ENCODE measurements around the gene BTN1A1.
A peak's percentile ranks its signal among the peaks of the same experiment; 100 is the strongest.
"Not testable (repeated sequence)": the region's sequence is repeated elsewhere in the genome, so short reads cannot be mapped to it uniquely, and the experiment has no call there.

BTN1A1 gene

GRCh38 chr6:26545627-26546026, 45.5 kb downstream of the BTN1A1 start:
- Histone ChIP-seq H3K9ac (ENCODE audit: low read length) (no peak overlapping the region), H3F3A (ENCODE audit: insufficient read depth) (peaks cover 29% of the 10 kb centered on the region), H2AFZ (ENCODE audit: low read depth, low read length, severe bottlenecking) (no peak overlapping the region), H3K4me2 (ENCODE audit: low read depth, low read length, poor library complexity, severe bottlenecking) (no peak overlapping the region), H4K20me1 (ENCODE audit: low read depth, low read length) (no peaks in the 10 kb centered on the region), H3K79me2 (ENCODE audit: insufficient read depth, low read length) (peaks cover 37% of the 10 kb centered on the region), H3K27me3 (ENCODE audit: low read length) (no peaks in the 10 kb centered on the region), H3K36me3 (ENCODE audit: low read length) (peaks cover 35% of the 10 kb centered on the region), H3K4me3 (ENCODE audit: insufficient read depth, low read length, poor library complexity, severe bottlenecking) (no peak overlapping the region), H3K9me2 (replicated peaks; ENCODE audit: insufficient read depth, low read length) (no peaks in the 10 kb centered on the region), H3K27ac (ENCODE audit: low read depth, low read length) (no peak overlapping the region), H3K9me3 (ENCODE audit: insufficient read depth, low read length) (no peaks in the 10 kb centered on the region)
- TF ChIP-seq EZH2phosphoT487 (conservative IDR thresholded peaks at IDR 0.05; ENCODE audit: low read length) (no peak), CTCF (IDR thresholded peaks at IDR 0.05; ENCODE audit: insufficient read depth, low read length, poor library complexity, severe bottlenecking) (no peak)

- not testable (repeated sequence) for H3K4me3 ChIP-seq (ENCODE audit: insufficient read depth, low read length, poor library complexity, severe bottlenecking); H3K9me2 ChIP-seq (replicated peaks; ENCODE audit: insufficient read depth, low read length); H2AFZ ChIP-seq (ENCODE audit: low read depth, low read length, severe bottlenecking); H3K27ac ChIP-seq (ENCODE audit: low read depth, low read length); H3K27me3 ChIP-seq (ENCODE audit: low read length); H3K4me2 ChIP-seq (ENCODE audit: low read depth, low read length, poor library complexity, severe bottlenecking); H4K20me1 ChIP-seq (ENCODE audit: low read depth, low read length); H3K9ac ChIP-seq (ENCODE audit: low read length); H3K9me3 ChIP-seq (ENCODE audit: insufficient read depth, low read length)
- Histone ChIP-seq H3K79me2 (ENCODE audit: insufficient read depth, low read length) (peaks cover 21% of the 10 kb centered on the region), H3K36me3 (ENCODE audit: low read length) (peaks cover 30% of the 10 kb centered on the region), H3F3A (ENCODE audit: insufficient read depth) (peaks cover 33% of the 10 kb centered on the region)
Measured at GRCh38 chr6:26547363-26547762, 47.3 kb downstream of the BTN1A1 start.

GRCh38 chr6:26550250-26550993, 50.3 kb downstream of the BTN1A1 start:
- Histone ChIP-seq H2AFZ (ENCODE audit: low read depth, low read length, severe bottlenecking) (peak overlapping the region; percentile 96), H3K79me2 (ENCODE audit: insufficient read depth, low read length) (no peaks in the 10 kb centered on the region), H3K4me2 (ENCODE audit: low read depth, low read length, poor library complexity, severe bottlenecking) (peak overlapping the region; percentile 62), H3K9ac (ENCODE audit: low read length) (peak overlapping the region; percentile 57), H3K27ac (ENCODE audit: low read depth, low read length) (peak overlapping the region; percentile 32), H3K9me2 (replicated peaks; ENCODE audit: insufficient read depth, low read length) (no peaks in the 10 kb centered on the region), H3K9me3 (ENCODE audit: insufficient read depth, low read length) (no peaks in the 10 kb centered on the region), H3F3A (ENCODE audit: insufficient read depth) (peaks cover 54% of the 10 kb centered on the region), H4K20me1 (ENCODE audit: low read depth, low read length) (no peaks in the 10 kb centered on the region), H3K4me3 (ENCODE audit: insufficient read depth, low read length, poor library complexity, severe bottlenecking) (peak overlapping the region; percentile 61), H3K36me3 (ENCODE audit: low read length) (peaks cover 9% of the 10 kb centered on the region), H3K27me3 (ENCODE audit: low read length) (no peaks in the 10 kb centered on the region)
- TF ChIP-seq EZH2phosphoT487 (conservative IDR thresholded peaks at IDR 0.05; ENCODE audit: low read length) (no peak), CTCF (IDR thresholded peaks at IDR 0.05; ENCODE audit: insufficient read depth, low read length, poor library complexity, severe bottlenecking) (no peak)

GRCh38 chr6:26552205-26552604, 52.1 kb downstream of the BTN1A1 start:
- Histone ChIP-seq H3K4me3 (ENCODE audit: insufficient read depth, low read length, poor library complexity, severe bottlenecking) (no peak overlapping the region), H3F3A (ENCODE audit: insufficient read depth) (peaks cover 43% of the 10 kb centered on the region), H3K36me3 (ENCODE audit: low read length) (no peaks in the 10 kb centered on the region), H3K27ac (ENCODE audit: low read depth, low read length) (no peak overlapping the region), H3K9ac (ENCODE audit: low read length) (no peak overlapping the region), H3K9me3 (ENCODE audit: insufficient read depth, low read length) (no peaks in the 10 kb centered on the region), H3K9me2 (replicated peaks; ENCODE audit: insufficient read depth, low read length) (no peaks in the 10 kb centered on the region), H4K20me1 (ENCODE audit: low read depth, low read length) (no peaks in the 10 kb centered on the region), H3K4me2 (ENCODE audit: low read depth, low read length, poor library complexity, severe bottlenecking) (peak overlapping the region; percentile 86), H3K79me2 (ENCODE audit: insufficient read depth, low read length) (no peaks in the 10 kb centered on the region), H2AFZ (ENCODE audit: low read depth, low read length, severe bottlenecking) (no peak overlapping the region), H3K27me3 (ENCODE audit: low read length) (no peaks in the 10 kb centered on the region)
- no peak for TF ChIP-seq EZH2phosphoT487 (conservative IDR thresholded peaks at IDR 0.05; ENCODE audit: low read length)
- no peak for TF ChIP-seq CTCF (IDR thresholded peaks at IDR 0.05; ENCODE audit: insufficient read depth, low read length, poor library complexity, severe bottlenecking)
